ENCODE results near the gene DGLUCY. TPM values are rescaled to one million over a fixed set of nuclear protein-coding genes. Genes with fewer than 3 reads are reported as not detected.
A peak's percentile ranks its signal among the peaks of the same experiment; 100 is the strongest.

DGLUCY gene
- total and polyA plus RNA-seq, 2 experiments from 2014 or later, result 15.2 to 15.7 TPM

GRCh38 chr14:91164676-91165075, 50.8 kb downstream of the DGLUCY start:
- no peak overlapping the region for H3K9ac ChIP-seq
- H4K20me1 ChIP-seq (ENCODE audit: insufficient read depth), result no peaks in the 10 kb centered on the region
- H2AFZ ChIP-seq, result no peak overlapping the region
- H3K4me3 ChIP-seq, result no peak overlapping the region
- in situ Hi-C loops (cut with MboI), result loop anchor here (5.0 kb wide), 1 partner anchor 257 kb away; no protein-coding TSS in a partner anchor
- no peak overlapping the region for H3K4me2 ChIP-seq (ENCODE audit: unreplicated experiment)
- H3K27ac ChIP-seq, result no peak overlapping the region
- H3K9me3 ChIP-seq (ENCODE audit: low read depth), result no peaks in the 10 kb centered on the region
- no peaks in the 10 kb centered on the region for H3K9me2 ChIP-seq (ENCODE audit: insufficient read depth)
- DNase-seq, result peak; percentile 23
- H3K36me3 ChIP-seq (ENCODE audit: low read depth), result no peaks in the 10 kb centered on the region; the same call in 1 of the 2 replicates
- no peaks in the 10 kb centered on the region for H3F3A ChIP-seq (ENCODE audit: insufficient read depth)
- no peaks in the 10 kb centered on the region for H3K4me1 ChIP-seq (ENCODE audit: insufficient read depth)
- TF ChIP-seq EZH2phosphoT487 (IDR thresholded peaks at IDR 0.05; ENCODE audit: insufficient read depth, low read depth), result no peak
- TF ChIP-seq EZH2 (IDR thresholded peaks at IDR 0.05; ENCODE audit: insufficient read depth, poor library complexity, severe bottlenecking), result no peak
- H3K79me2 ChIP-seq (ENCODE audit: insufficient read depth), result no peaks in the 10 kb centered on the region
- H3K27me3 ChIP-seq (replicated peaks; ENCODE audit: insufficient read depth), result no peaks in the 10 kb centered on the region
- 22 to 47% methylated on average over 1 of the region's 1 CpG for WGBS, 2 experiments (ENCODE audit: low coverage in 1 of 2, low lambda C conversion rate in 2 of 2, missing lambda C conversion rate in 2 of 2)

GRCh38 chr14:91167380-91167770, 53.5 kb downstream of the DGLUCY start:
- H3K9ac ChIP-seq, result no peak overlapping the region
- H3K9me2 ChIP-seq (ENCODE audit: insufficient read depth), result no peaks in the 10 kb centered on the region
- H3K36me3 ChIP-seq (ENCODE audit: low read depth), result no peaks in the 10 kb centered on the region
- no peak for DNase-seq
- no peak overlapping the region for H3K27ac ChIP-seq
- H3K4me2 ChIP-seq (ENCODE audit: unreplicated experiment), result no peak overlapping the region
- in situ Hi-C loops (cut with MboI), result loop anchor here (5.0 kb wide), 1 partner anchor 260 kb away; no protein-coding TSS in a partner anchor
- no peak overlapping the region for H3K4me3 ChIP-seq
- WGBS, 2 experiments (ENCODE audit: low coverage in 1 of 2, low lambda C conversion rate in 2 of 2, missing lambda C conversion rate in 2 of 2), result 88 to 93% methylated on average over 5 of the region's 5 CpGs
- no peaks in the 10 kb centered on the region for H3K4me1 ChIP-seq (ENCODE audit: insufficient read depth)
- H3F3A ChIP-seq (ENCODE audit: insufficient read depth), result no peaks in the 10 kb centered on the region
- H3K79me2 ChIP-seq (ENCODE audit: insufficient read depth), result no peaks in the 10 kb centered on the region
- H2AFZ ChIP-seq, result no peak overlapping the region
- no peak for TF ChIP-seq EZH2phosphoT487 (IDR thresholded peaks at IDR 0.05; ENCODE audit: insufficient read depth, low read depth)
- TF ChIP-seq EZH2 (IDR thresholded peaks at IDR 0.05; ENCODE audit: insufficient read depth, poor library complexity, severe bottlenecking), result no peak
- H3K27me3 ChIP-seq (replicated peaks; ENCODE audit: insufficient read depth), result no peaks in the 10 kb centered on the region
- H4K20me1 ChIP-seq (ENCODE audit: insufficient read depth), result no peaks in the 10 kb centered on the region
- H3K9me3 ChIP-seq (ENCODE audit: low read depth), result no peaks in the 10 kb centered on the region

GRCh38 chr14:91169951-91170350, 56.1 kb downstream of the DGLUCY start:
- Histone ChIP-seq H4K20me1 (ENCODE audit: insufficient read depth) (no peaks in the 10 kb centered on the region), H3K4me1 (ENCODE audit: insufficient read depth) (no peaks in the 10 kb centered on the region), H2AFZ (no peak overlapping the region), H3F3A (ENCODE audit: insufficient read depth) (no peaks in the 10 kb centered on the region), H3K4me3 (no peak overlapping the region), H3K4me2 (ENCODE audit: unreplicated experiment) (no peak overlapping the region), H3K36me3 (ENCODE audit: low read depth) (no peaks in the 10 kb centered on the region), H3K27me3 (replicated peaks; ENCODE audit: insufficient read depth) (no peaks in the 10 kb centered on the region), H3K9ac (no peak overlapping the region), H3K9me2 (ENCODE audit: insufficient read depth) (no peaks in the 10 kb centered on the region), H3K9me3 (ENCODE audit: low read depth) (no peaks in the 10 kb centered on the region), H3K79me2 (ENCODE audit: insufficient read depth) (no peaks in the 10 kb centered on the region), H3K27ac (no peak overlapping the region)
- in situ Hi-C loops (cut with MboI), result loop anchor here (5.0 kb wide), 1 partner anchor 263 kb away; no protein-coding TSS in a partner anchor
- 97 to 98% methylated on average over 8 of the region's 8 CpGs for whole genome bisulfite sequencing, 2 experiments (ENCODE audit: low coverage in 1 of 2, low lambda C conversion rate in 2 of 2, missing lambda C conversion rate in 2 of 2)
- no peak for DNase-seq
- no peak for TF ChIP-seq EZH2 (IDR thresholded peaks at IDR 0.05; ENCODE audit: insufficient read depth, poor library complexity, severe bottlenecking)
- TF ChIP-seq EZH2phosphoT487 (IDR thresholded peaks at IDR 0.05; ENCODE audit: insufficient read depth, low read depth), result no peak

GRCh38 chr14:91170504-91171121, 56.7 kb downstream of the DGLUCY start:
- H3K4me1 ChIP-seq (ENCODE audit: insufficient read depth), result no peaks in the 10 kb centered on the region
- TF ChIP-seq EZH2 (IDR thresholded peaks at IDR 0.05; ENCODE audit: insufficient read depth, poor library complexity, severe bottlenecking), result no peak
- TF ChIP-seq EZH2phosphoT487 (IDR thresholded peaks at IDR 0.05; ENCODE audit: insufficient read depth, low read depth), result no peak
- H3K9me2 ChIP-seq (ENCODE audit: insufficient read depth), result no peaks in the 10 kb centered on the region
- no peaks in the 10 kb centered on the region for H4K20me1 ChIP-seq (ENCODE audit: insufficient read depth)
- in situ Hi-C loops (cut with MboI), result no loop called here
- DNase-seq, result no peak
- H2AFZ ChIP-seq, result no peak overlapping the region
- no peaks in the 10 kb centered on the region for H3K79me2 ChIP-seq (ENCODE audit: insufficient read depth)
- no peak overlapping the region for H3K27ac ChIP-seq
- no peaks in the 10 kb centered on the region for H3K9me3 ChIP-seq (ENCODE audit: low read depth)
- no peaks in the 10 kb centered on the region for H3K36me3 ChIP-seq (ENCODE audit: low read depth)
- H3K9ac ChIP-seq, result no peak overlapping the region
- 39 to 51% methylated on average over 9 of the region's 9 CpGs for WGBS, 2 experiments (ENCODE audit: low coverage in 1 of 2, low lambda C conversion rate in 2 of 2, missing lambda C conversion rate in 2 of 2)
- no peaks in the 10 kb centered on the region for H3F3A ChIP-seq (ENCODE audit: insufficient read depth)
- no peaks in the 10 kb centered on the region for H3K27me3 ChIP-seq (replicated peaks; ENCODE audit: insufficient read depth)
- H3K4me3 ChIP-seq, result no peak overlapping the region
- no peak overlapping the region for H3K4me2 ChIP-seq (ENCODE audit: unreplicated experiment)

Measured in GM23248 (cell line).